SKM-1 (cell line): ENCODE measurements around the gene CAND2.

Experiments
- DNase-seq: peaks from one replicate; lab custom pipeline; 2025; ENCODE audit not compliant: unreplicated experiment; lab: John Stamatoyannopoulos, UW

CAND2 gene

DNA sequence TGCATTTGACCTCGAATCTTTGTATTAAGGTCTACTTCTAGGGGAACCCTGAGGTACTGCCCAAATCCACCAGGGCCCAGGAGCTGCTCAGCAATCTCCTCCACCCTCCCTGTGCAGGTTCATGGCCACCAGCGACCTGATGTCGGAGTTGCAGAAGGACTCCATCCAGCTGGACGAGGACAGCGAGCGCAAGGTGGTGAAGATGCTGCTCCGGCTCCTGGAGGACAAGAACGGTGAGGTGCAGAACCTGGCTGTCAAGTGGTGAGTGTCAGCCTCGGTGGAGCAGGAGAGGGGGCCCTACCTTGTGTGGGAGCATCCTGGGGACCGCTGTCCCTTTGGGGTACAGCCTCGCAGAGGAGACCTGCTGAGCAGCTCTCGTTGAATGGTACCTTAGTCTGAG is 6.9 kb downstream of the CAND2 start:
- DNase-seq, result no peak

DNA sequence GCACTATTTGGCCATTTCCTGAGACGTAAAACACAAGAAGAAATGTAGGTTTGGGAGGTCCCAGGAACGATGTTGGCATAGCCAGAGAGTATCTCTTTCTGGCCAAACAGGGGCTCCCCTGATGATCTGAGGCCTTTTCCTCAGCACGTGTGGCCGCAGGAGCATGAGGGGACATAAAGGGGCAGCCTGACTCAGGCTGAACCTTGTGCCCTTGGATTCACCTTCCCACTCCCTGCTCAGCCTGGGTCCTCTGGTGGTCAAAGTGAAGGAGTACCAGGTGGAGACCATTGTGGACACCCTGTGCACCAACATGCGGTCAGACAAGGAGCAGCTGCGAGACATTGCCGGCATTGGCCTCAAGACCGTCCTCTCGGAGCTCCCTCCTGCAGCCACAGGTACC is 10.6 kb downstream of the CAND2 start:
- DNase-seq, result no peak

DNA sequence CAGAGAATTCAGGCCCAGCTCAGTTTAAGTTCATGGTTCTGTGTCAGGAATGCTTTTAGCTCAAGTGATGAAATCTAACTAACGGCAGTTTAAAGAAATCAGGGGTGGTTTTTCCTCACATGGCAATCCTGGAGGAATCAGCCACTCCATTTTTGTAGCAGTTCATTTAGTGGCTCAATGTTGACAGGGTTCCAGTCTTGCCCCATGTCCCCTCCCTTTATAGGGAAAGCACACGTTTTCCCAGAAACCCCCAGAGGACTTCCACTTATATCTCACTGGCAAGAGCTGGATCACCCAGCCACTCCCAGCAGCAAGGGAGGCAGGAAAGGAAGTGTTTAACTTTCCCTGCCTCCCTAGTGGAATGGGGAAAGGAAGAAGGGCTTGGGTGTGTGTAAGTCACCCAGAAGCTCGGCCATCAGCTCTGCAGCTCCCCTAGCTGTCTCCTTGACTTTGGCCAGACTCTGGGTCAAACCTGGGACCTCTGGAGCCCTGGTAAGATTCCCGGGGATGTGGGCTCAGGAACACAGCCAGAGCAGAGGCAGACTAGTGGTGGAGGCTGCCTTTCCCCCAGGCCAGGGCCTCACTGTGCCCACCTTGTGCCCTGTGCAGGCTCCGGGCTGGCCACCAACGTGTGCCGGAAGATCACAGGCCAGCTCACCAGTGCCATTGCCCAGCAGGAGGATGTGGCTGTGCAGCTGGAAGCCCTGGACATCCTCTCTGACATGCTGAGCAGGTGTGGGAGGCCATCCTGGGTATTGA is 11.3 kb downstream of the CAND2 start:
- DNase-seq, result no peak

GRCh38 chr3:12808587-12808986 is 12.1 kb downstream of the CAND2 start:
- no peak for DNase-seq

DNA sequence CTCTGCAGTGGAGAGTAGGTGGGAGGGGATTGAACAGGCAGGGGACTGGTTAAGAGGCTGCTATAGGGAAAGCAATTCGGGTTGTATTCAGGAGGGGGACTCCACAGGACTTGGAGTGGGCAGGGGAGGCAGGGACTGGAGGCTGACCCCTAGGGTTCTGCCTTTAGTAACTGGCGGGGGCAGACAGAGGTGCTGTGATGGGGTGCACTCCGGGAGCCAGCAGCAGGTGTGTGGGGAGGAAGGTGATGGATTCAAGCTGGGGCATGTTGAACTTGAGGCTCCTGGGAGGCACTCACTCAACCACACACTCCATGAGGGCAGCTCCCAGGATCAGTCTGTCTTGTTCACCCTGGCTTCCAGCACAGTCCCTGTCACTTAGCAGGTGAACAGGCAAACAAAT is 12.5 kb downstream of the CAND2 start:
- DNase-seq, result no peak

DNA sequence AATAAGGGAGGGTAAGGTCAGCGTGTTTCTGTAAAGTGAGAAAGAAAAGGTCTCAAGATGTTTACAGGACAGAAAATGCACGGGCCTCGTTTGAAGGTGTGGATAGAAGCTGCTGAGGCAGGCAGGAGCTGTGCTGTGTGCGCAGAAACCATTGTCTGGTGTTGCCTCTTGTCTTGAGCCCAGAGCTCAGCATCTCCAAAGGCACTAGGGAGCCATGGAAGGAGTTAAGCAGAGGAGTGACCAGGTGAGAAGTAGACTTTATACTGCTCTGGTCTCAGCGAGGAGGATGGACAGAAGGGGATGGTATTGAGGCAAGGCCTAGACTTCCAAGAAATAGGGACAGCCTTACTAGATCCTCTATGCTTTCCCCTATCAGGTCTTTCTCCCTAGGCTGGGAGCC is 13.0 kb downstream of the CAND2 start:
- DNase-seq, result no peak

DNA sequence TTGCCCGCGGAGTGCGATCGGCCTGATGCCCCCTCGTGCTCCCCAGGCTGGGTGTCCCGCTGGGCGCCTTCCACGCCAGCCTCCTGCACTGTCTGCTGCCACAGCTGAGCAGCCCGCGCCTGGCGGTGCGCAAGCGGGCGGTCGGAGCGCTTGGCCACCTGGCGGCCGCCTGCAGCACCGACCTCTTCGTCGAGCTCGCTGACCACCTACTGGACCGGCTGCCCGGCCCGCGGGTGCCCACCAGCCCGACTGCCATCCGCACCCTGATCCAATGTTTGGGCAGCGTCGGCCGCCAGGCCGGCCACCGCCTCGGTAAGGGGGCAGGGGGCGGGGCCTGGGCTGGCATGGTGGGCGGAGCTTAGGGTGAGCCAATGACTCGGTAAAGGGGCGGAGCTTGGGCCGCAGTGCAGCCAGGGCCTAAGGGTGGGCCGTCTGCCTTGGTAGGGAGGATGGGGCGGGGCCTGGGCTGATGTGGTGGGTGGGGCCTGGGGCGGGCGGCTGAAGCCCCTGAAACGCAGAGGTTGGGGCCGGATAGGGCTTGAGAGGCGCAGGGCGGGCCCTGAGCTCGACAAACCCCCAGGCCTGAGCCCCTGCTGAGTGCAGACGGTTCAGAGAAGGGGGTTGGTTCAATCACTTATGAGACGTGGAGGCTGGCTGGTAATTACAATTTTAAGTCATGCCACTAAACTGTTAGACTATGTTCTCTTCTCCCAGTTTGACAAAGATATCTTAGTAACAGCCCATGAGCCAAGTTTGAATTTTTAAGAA is 13.7 kb downstream of the CAND2 start:
- DNase-seq, result peak; percentile 83

DNA sequence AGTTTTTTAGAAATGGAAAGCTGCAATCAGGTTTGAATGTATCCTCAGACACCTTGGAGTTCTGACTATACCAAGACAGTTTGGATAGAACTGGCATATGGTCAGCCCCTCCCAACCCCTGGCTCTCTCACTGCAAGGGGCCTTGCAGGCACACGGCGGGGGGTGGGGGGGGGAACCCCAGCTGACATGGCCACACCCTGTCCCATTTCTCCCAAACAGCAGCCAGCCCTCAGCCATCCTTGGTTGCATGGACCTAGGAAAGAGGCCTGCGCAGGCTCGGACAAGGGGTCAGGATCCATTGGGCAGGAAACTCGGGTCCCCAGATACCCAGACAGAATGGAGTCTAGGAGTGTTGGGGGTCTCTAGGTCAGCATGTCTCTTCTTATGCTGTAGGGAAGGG is 14.5 kb downstream of the CAND2 start:
- DNase-seq, result no peak

DNA sequence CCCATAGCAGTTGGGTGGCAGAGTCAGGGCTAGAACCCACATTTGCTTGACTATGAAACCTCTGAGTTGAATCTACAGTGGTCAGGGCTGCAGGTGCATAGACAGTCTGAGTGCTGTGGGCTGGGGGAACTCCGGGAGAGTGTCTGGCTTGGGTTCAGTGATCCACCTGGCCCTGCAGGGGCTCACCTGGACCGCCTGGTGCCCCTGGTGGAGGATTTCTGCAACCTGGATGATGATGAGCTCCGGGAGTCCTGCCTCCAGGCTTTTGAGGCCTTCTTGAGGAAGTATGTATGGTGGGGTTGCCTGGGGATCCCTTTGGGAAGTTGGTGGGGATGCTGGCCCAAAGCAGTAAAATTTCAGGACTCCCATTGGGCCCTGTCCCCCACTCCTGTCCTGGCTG is 16.3 kb downstream of the CAND2 start:
- DNase-seq, result no peak

DNA sequence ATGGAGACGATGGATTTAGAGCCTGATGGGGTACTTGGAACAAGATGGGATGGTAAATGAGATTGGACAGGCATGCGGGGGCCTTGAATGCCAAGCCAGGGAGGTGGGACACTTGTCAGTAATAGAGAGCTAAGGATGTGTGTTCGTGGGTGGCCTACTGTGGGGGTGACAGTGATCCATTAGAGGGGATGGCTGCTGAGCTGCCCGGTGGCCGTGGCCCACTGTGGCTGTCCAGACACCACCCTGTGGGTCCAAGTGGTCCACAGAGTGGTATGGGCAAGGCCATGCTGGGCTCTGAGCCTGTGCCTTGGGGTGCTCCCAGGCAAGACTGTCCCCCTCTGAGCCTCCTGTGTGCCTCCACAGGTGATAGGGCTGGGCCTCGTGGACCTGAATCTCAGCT is 17.5 kb downstream of the CAND2 start:
- DNase-seq, result no peak

DNA sequence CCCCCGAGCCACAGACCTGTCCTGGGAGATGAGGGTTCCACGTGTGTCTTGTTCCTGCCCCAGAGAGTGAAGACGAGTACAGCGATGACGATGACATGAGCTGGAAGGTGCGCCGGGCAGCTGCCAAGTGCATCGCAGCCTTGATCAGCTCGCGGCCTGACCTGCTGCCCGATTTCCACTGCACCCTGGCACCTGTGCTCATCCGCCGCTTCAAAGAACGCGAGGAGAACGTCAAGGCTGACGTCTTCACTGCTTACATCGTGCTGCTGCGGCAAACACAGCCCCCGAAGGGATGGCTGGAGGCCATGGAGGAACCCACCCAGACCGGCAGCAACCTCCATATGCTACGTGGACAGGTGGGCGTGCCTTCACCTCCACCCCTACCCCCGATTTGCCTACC is 18.6 kb downstream of the CAND2 start:
- no peak for DNase-seq

GRCh38 chr3:12815719-12816118 is 19.2 kb downstream of the CAND2 start:
- no peak for DNase-seq

DNA sequence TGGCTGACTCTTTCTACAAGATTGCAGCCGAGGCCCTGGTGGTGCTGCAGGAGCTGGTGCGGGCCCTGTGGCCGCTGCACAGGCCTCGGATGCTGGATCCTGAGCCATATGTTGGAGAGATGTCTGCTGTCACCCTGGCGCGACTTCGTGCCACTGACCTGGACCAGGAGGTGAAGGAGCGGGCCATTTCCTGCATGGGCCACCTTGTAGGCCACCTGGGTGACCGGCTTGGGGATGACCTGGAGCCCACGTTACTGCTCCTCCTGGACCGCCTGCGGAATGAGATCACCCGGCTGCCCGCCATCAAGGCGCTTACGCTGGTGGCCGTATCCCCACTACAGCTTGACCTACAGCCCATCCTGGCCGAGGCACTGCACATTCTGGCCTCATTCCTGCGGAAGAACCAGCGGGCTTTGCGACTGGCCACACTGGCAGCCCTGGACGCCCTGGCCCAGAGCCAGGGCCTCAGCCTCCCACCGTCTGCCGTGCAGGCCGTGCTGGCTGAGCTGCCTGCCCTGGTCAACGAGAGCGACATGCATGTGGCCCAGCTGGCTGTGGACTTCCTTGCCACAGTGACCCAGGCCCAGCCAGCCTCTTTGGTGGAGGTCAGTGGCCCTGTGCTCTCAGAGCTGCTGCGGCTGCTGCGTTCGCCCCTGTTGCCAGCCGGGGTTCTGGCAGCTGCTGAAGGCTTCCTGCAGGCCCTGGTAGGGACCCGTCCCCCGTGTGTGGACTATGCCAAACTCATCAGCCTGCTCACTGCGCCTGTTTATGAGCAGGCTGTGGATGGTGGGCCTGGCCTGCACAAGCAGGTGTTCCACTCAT is 20.3 kb downstream of the CAND2 start:
- no peak for DNase-seq

- no peak for DNase-seq
Measured at GRCh38 chr3:12817343-12817710, 20.8 kb downstream of the CAND2 start.

DNA sequence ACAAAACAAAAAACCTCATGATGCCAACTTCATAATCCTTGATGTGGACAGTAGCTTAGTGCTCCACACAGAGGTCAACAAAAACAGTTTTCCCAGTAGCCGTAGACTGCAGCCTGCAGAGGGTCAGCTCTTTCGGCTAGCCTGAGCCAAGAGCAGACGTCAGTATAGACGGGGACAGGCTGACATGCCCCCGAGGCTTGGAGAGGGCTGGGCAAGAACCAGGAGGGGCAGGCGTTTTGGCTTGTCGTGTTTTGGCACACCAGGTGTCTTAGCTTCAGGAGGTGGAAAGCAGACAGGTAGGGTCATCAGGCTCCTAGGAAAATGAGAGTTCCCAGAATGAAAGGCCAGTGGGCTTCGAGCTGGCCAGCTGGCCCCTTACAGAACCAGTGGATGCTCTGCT is 21.8 kb downstream of the CAND2 start:
- DNase-seq, result no peak

GRCh38 chr3:12818773-12819172 is 22.3 kb downstream of the CAND2 start:
- no peak for DNase-seq

DNA sequence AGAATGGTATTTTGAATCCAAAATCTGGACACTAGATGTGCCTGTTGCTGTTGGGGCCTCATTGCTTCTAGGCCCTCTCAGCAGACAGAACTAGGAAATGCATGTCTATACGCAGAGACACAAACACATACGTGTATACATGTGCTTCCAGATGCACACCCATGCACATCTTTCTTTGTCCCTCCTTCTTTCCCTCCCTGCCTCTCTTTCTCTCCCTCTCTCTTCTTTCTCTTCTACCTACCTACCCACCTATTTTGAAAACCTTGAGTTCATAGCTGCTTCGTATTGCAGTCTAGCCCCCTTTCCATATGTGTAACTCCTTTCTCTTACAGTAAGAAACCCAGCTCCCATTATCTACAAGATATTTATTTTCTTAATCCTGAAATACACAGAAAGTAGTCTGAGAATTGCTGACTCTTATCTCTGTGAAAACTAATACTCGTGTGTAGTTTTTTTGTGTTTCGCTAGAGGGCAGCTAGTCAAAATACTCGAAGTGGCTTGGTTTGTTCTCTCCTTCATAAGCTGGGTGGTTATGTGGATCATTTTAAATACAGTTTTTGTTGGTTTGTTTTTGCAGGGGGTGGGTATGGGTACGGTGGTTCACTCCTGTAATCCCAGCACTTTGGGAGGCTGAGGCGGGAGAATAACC is 26.4 kb downstream of the CAND2 start:
- DNase-seq, result no peak

DNA sequence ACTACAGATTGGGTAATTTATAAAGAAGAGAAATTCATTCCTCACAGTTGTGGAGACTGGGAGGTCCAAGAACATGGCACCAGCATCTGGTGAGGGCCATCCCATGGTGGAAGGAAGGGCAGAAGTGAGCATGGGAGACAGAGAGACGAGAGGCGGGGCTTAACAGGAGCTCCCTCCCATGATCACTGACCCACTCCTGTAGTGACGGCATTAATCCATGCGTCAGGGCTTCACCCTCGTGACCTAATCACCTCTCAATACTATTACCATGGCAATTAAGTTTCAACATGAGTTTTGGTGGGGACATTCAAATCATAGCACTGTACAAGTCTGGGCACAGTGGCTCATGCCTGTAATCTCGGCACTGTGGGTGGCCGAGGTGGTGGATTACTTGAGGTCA is 27.8 kb downstream of the CAND2 start:
- DNase-seq, result no peak

DNA sequence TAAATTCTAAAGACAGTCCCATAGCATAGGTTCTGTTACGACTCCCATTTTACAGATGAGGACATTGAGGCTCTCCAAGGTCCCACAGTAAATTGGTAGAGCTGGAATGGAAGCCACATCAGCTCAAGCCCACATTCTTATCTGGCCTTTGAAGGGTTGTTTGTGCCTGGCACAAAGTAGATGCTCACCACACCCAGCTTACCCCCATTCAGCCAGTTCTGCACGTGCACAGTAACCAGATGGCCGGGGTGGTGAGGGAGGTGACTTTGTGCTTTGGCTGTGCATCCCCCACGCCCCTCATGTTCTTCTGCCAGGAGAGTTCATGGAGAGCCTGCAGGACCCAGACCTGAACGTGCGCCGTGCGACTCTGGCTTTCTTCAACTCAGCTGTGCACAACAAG is 28.7 kb downstream of the CAND2 start:
- DNase-seq, result no peak

GRCh38 chr3:12828751-12829150 is 32.3 kb downstream of the CAND2 start:
- no peak for DNase-seq

GRCh38 chr3:12829404-12829803 is 32.9 kb downstream of the CAND2 start:
- no peak for DNase-seq
